Astrocyte (in vitro differentiated cells and primary cell): ENCODE measurements around the gene KRT80.

Experiments used
- EZH2 ChIP-seq: IDR thresholded peaks from 2 replicates; pipeline ENCODE4 v1.6.1; 2012; ENCODE audit warnings: mild to moderate bottlenecking, low read length, inconsistent platforms; ENCODE audit not compliant: insufficient read depth
- TF ChIP-seq, protein P1 (sequence below): IDR thresholded peaks from 2 replicates; pipeline ENCODE4 v1.5.1; 2011; ENCODE audit warnings: low read depth, mild to moderate bottlenecking, inconsistent platforms, low read length, moderate library complexity; ENCODE audit not compliant: insufficient read depth

GRCh38 chr12:52178984-52179383, 12.8 kb downstream of the KRT80 start:
- no peak for TF ChIP-seq EZH2
- TF ChIP-seq, protein P1, sequence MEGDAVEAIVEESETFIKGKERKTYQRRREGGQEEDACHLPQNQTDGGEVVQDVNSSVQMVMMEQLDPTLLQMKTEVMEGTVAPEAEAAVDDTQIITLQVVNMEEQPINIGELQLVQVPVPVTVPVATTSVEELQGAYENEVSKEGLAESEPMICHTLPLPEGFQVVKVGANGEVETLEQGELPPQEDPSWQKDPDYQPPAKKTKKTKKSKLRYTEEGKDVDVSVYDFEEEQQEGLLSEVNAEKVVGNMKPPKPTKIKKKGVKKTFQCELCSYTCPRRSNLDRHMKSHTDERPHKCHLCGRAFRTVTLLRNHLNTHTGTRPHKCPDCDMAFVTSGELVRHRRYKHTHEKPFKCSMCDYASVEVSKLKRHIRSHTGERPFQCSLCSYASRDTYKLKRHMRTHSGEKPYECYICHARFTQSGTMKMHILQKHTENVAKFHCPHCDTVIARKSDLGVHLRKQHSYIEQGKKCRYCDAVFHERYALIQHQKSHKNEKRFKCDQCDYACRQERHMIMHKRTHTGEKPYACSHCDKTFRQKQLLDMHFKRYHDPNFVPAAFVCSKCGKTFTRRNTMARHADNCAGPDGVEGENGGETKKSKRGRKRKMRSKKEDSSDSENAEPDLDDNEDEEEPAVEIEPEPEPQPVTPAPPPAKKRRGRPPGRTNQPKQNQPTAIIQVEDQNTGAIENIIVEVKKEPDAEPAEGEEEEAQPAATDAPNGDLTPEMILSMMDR = no peak
